DOHH2 (cell line): ENCODE measurements around the gene TMEM184A.

Experiments
- CTCF ChIP-seq: fragments of 200-600 bp; sonication (generic); IDR thresholded peaks from one replicate; pipeline ENCODE4 v1.5.1; 2014; ENCODE audit warnings: antibody characterized with exemption, mild to moderate bottlenecking, low read depth, low read length; ENCODE audit not compliant: poor library complexity, severe bottlenecking
- EZH2phosphoT487 ChIP-seq: fragments of 200-600 bp; sonication (generic); IDR thresholded peaks from 2 replicates; pipeline ENCODE4 v1.6.1; 2017; ENCODE audit warnings: borderline replicate concordance, mild to moderate bottlenecking, antibody characterized with exemption, low read length, moderate library complexity, mixed read lengths

DNA sequence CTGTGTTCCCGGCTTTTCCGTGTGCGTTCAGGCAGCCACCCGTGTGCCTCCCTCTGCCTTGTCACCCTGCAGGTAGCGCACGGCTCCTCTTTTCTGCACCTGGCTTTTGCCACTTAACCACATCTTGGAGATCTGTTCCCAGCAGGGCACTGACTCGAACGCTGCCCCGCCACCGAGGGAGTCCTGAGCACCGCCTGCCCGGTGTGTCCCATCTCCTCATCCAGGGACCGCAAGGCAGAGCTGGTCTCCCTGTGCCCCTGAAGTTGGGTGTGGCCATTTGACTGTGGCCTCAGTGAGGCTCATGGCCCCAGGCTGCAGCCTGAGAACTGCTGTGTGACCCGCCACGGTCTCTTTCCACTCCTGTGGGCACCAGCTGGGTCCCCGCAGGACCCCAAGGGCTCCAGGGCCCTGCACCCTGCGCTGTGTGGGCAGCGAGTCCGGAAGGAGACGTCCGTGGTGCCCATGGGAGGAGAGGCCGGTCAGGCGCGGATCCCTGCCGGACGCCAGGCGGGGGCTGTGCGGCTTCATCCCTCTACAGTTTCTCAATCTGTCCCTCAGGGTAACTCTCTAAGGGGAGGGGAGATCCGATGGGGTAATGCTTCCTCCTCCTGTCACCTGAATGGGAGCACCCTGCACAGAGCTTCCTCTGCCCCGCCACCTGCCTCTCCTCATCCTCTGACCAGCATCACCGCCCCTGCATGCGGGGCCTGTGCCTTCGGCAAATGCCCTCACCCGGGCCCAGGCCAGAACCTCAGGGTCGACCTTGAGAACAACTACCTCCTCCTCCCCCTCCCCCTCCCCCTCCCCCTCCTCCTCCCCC lies 50.1 kb downstream of the TMEM184A start:
- peak; percentile 36 for TF ChIP-seq CTCF
- TF ChIP-seq EZH2phosphoT487: no peak
